AG04450 (cell line): Measurements from ENCODE around the gene SNCG. TPM values are rescaled to one million over a fixed set of nuclear protein-coding genes. Genes with fewer than 3 reads are reported as not detected.

Experiments used
- CTCF ChIA-PET: fragments of 300-600, 350-600 bp; formaldehyde crosslinking; extraction: SDS; loops from one replicate; lab custom pipeline; 2022; ENCODE audit warnings: antibody characterized with exemption, inconsistent platforms; lab: Charles Lee
- POLR2A ChIA-PET: fragments of 350-600 bp; formaldehyde crosslinking; extraction: SDS; loops from one replicate; lab custom pipeline; 2021; ENCODE audit warnings: antibody characterized with exemption, inconsistent platforms; lab: Yijun Ruan, JAX
- DNase-seq: peaks from one replicate; pipeline ENCODE4 v3.0.0-alpha.2; 2011; ENCODE audit warnings: low read depth, low spot score
- H3K27ac ChIP-seq: one replicate; pipeline ENCODE4 v1.5.1; 2012; ENCODE audit warnings: low read depth, low read length, control low read depth
- H3K27me3 ChIP-seq: one replicate; pipeline ENCODE4 v1.6.0; 2012; ENCODE audit warnings: low read length; ENCODE audit not compliant: control insufficient read depth, insufficient read depth
- H3K4me3 ChIP-seq: 2 replicates; pipeline ENCODE4 v1.5.1; 2011; ENCODE audit warnings: mild to moderate bottlenecking, low read depth, low read length, control low read depth
- H3K9me3 ChIP-seq: 2 replicates; pipeline ENCODE4 v1.5.1; 2012; ENCODE audit warnings: low read length; ENCODE audit not compliant: control insufficient read depth, insufficient read depth
- polyA plus RNA-seq: library from polyadenylated mRNA; depleted of rRNA; stranded (reverse); fragments of >200 nt; gene quantifications from 2 replicates; pipeline ENCODE4 v1.2.3, GENCODE V29; 2011
- TF ChIP-seq, protein P1 (sequence below): IDR thresholded peaks from 2 replicates; pipeline ENCODE4 v1.5.1; 2011; ENCODE audit warnings: low read depth, low read length, control low read depth, inconsistent platforms

Gene SNCG
- polyA plus RNA-seq, 1 experiment: 4.6 TPM

DNA sequence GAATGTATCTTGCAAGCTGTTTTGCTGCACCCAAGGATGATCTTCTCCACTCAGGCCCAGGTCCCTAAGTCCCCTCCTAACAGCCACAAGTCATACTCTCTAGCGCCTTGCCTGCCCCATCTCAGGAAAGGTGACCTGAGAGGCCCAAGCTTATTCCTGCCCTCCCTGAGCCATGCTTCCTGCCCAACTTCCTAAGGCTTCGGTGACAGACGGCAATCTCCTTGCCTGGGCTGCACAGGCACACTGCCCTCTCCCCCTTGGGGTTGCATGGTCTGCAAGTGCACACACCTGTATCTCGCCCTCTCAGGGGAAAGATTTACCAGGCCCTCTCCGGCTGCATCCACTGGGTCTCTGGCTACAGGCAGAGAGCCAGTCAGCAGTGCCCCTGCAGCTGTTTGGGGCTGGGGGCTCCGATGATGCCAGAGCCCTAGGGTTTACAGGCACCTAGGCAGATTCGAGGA lies 9.1 kb downstream of the SNCG start:
- TF ChIP-seq, protein P1, sequence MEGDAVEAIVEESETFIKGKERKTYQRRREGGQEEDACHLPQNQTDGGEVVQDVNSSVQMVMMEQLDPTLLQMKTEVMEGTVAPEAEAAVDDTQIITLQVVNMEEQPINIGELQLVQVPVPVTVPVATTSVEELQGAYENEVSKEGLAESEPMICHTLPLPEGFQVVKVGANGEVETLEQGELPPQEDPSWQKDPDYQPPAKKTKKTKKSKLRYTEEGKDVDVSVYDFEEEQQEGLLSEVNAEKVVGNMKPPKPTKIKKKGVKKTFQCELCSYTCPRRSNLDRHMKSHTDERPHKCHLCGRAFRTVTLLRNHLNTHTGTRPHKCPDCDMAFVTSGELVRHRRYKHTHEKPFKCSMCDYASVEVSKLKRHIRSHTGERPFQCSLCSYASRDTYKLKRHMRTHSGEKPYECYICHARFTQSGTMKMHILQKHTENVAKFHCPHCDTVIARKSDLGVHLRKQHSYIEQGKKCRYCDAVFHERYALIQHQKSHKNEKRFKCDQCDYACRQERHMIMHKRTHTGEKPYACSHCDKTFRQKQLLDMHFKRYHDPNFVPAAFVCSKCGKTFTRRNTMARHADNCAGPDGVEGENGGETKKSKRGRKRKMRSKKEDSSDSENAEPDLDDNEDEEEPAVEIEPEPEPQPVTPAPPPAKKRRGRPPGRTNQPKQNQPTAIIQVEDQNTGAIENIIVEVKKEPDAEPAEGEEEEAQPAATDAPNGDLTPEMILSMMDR: no peak
- H3K4me3 ChIP-seq: no peak overlapping the region
- H3K27me3 ChIP-seq: no peaks in the 10 kb centered on the region
- H3K27ac ChIP-seq: no peak overlapping the region
- no peak for DNase-seq
- POLR2A ChIA-PET: no interaction called here
- CTCF ChIA-PET: interaction anchor here (1.2 to 2.9 kb wide), 6 partner anchors 11 to 279 kb away, joined by 3 to 15 read pairs (median 4); partner anchors contain the start of gene MMRN2
- H3K9me3 ChIP-seq: no peaks in the 10 kb centered on the region; the same call in 1 of the 2 replicates

DNA sequence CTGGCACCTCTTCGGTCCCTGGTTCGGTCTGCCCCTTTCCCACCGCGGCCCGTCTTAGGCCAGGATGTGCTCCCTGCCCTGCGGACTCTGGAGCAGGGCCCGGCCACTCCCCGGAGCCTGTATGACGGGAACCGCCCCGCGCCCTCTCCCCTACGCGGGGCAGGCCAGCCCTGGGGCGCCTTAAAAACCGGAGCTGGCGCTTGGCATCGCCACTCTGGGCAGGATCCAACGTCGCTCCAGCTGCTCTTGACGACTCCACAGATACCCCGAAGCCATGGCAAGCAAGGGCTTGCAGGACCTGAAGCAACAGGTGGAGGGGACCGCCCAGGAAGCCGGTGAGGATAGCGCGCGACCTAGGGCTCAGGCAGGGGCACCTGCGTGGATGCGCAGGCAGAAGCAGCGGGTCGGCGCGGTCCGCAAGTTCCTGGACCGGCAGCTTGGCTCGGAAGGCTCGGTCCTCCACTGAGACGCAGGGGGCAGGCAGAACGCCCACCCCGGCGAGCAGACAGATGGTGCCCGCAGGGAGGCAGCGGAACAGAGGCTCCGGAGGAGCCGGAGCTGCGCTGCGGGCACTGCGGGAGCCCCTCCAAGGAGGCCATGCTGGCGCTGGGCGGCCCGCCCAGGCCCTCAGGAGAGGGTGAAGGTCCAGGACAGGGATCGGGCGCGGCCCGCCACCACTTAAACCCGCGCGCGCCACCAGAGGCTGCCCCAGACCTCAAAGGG lies 10.0 kb downstream of the SNCG start, which contains the start of gene ADIRF:
ADIRF (plus strand) TSS at position 212 of the 723 bp plus-strand sequence; CDS start at position 275, 63 bp downstream.
- TF ChIP-seq, protein P1: no peak
- H3K9me3 ChIP-seq: no peaks in the 10 kb centered on the region; the same call in 1 of the 2 replicates
- peak within 1 kb of the TSS; percentile 47 for H3K4me3 ChIP-seq
- DNase-seq: no peak
- no peaks in the 10 kb centered on the region for H3K27me3 ChIP-seq
- ChIA-PET CTCF (interaction anchor here (0.7 to 2.9 kb wide), 7 partner anchors 9 to 280 kb away, joined by 3 to 15 read pairs (median 4); partner anchors contain the start of gene SNCG), POLR2A (no interaction called here)
- H3K27ac ChIP-seq: no peak within 1 kb of the TSS

DNA sequence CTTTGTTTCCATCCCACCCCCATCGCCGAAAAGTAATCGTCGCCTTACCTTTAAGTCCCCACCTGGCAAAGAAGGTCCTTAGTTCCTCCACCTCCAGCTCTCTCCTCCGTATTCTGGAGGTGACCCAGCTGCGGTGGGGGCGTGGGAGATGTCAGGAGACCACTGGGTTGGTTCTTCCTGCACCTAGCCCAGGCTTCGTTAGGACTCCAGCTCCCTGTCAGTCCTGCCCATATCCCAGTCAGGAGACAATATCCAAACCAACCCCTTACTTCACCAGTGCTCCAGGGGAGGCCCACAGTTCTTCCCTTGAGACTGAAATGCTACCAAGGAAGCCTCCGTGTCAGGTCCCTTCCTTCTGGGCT lies 10.6 kb downstream of the SNCG start:
- CTCF ChIA-PET: interaction anchor here (1.3 to 1.6 kb wide), 3 partner anchors 10 to 281 kb away, joined by 3 to 4 read pairs (median 4); partner anchors contain the start of gene SNCG
- TF ChIP-seq, protein P1: no peak
- peak overlapping the region; percentile 47; the same call in 1 of the 2 replicates for H3K4me3 ChIP-seq
- no peaks in the 10 kb centered on the region for H3K27me3 ChIP-seq
- no peak overlapping the region for H3K27ac ChIP-seq
- DNase-seq: no peak
- no peaks in the 10 kb centered on the region; the same call in 1 of the 2 replicates for H3K9me3 ChIP-seq
- POLR2A ChIA-PET: interaction anchor here (0.8 kb wide), 1 partner anchor 127 kb away, joined by 3 read pairs; no protein-coding TSS in a partner anchor

DNA sequence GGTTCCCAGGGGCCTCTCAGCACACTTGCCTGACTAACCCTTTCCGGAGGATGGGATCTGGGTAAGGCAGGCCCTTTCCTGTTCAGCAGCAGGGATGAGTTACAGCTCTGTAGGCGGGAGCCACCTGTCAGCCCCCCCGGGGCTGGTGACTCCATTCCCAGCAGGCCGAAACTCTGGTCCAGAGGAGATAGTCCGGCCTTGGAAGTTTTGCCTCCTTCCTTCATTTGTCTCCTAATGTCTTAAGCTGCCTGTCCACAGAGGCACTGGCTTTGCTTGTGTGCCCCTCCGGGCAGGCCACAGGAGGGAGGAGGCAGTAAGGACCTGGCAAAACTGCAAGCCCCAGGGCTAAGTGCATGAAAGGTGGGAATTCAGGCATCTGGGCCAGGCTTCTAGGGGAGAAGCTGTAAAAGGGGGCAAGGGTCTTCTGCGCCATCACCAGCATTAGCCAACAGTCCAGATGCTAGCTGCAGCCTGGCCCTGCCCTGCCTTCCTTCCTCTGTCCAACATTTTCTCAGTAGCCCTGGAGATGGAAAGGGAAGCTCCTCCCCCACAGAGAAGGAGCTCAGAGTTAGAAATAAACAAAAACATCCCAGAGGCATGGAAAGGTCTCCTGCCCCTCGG lies 11.1 kb downstream of the SNCG start:
- TF ChIP-seq, protein P1: no peak
- Histone ChIP-seq H3K9me3 (no peaks in the 10 kb centered on the region; the same call in 1 of the 2 replicates), H3K27ac (peak overlapping the region; percentile 97), H3K4me3 (peak overlapping the region; percentile 70; the same call in 1 of the 2 replicates), H3K27me3 (no peaks in the 10 kb centered on the region)
- DNase-seq: no peak
- CTCF ChIA-PET: interaction anchor here (0.6 to 1.6 kb wide), 6 partner anchors 11 to 570 kb away, joined by 3 to 11 read pairs (median 4); partner anchors contain the start of gene SNCG
- POLR2A ChIA-PET: interaction anchor here (0.8 to 1.3 kb wide), 4 partner anchors 9 to 282 kb away, joined by 3 to 5 read pairs (median 3); partner anchors contain the start of gene GLUD1
